SU-DHL-6 (cell line): ENCODE measurements around the gene DNAJB5.
"Not testable (repeated sequence)": the region's sequence is repeated elsewhere in the genome, so short reads cannot be mapped to it uniquely, and the experiment has no call there.

Source experiments
- H2AFZ ChIP-seq: fragments of 200-600 bp; sonication (generic); 2 replicates; pipeline ENCODE4 v1.6.1; 2014; ENCODE audit warnings: low read depth, mild to moderate bottlenecking, moderate library complexity, mixed read lengths, antibody characterized with exemption, low read length; ENCODE audit not compliant: severe bottlenecking
- H3F3A ChIP-seq: fragments of 200-600 bp; shearing (Covaris generic); 2 replicates; pipeline ENCODE4 v1.6.0; 2016; ENCODE audit warnings: antibody characterized with exemption, mild to moderate bottlenecking; ENCODE audit not compliant: insufficient read depth
- H3K27ac ChIP-seq: fragments of 200-600 bp; sonication (generic); 2 replicates; pipeline ENCODE4 v1.5.1; 2016; ENCODE audit warnings: low read depth, mild to moderate bottlenecking, low read length, moderate library complexity, mixed read lengths
- H3K27me3 ChIP-seq: fragments of 200-600 bp; sonication (generic), shearing (Covaris generic); 2 replicates; pipeline ENCODE4 v1.6.0; 2014; ENCODE audit warnings: mild to moderate bottlenecking, low read length
- H3K36me3 ChIP-seq: fragments of 200-600 bp; sonication (generic); 2 replicates; pipeline ENCODE4 v1.6.1; 2014; ENCODE audit warnings: mild to moderate bottlenecking, low read length, mixed read lengths
- H3K4me2 ChIP-seq: fragments of 300-600, 200-600 bp; shearing (Covaris generic), sonication (generic); 2 replicates; pipeline ENCODE4 v1.6.0; 2014; ENCODE audit warnings: low read length, low read depth, mild to moderate bottlenecking; ENCODE audit not compliant: poor library complexity, severe bottlenecking
- H3K4me3 ChIP-seq: fragments of 200-600 bp; sonication (generic); 2 replicates; pipeline ENCODE4 v1.5.1; 2014; ENCODE audit warnings: antibody characterized with exemption, low read length, mild to moderate bottlenecking, mixed read lengths; ENCODE audit not compliant: insufficient read depth, poor library complexity, severe bottlenecking
- H3K79me2 ChIP-seq: fragments of 200-600 bp; sonication (generic); 2 replicates; pipeline ENCODE4 v1.6.1; 2014; ENCODE audit warnings: mild to moderate bottlenecking, low read length, moderate library complexity; ENCODE audit not compliant: insufficient read depth
- H3K9ac ChIP-seq: fragments of 200-600 bp; sonication (generic); 2 replicates; pipeline ENCODE4 v1.7.0; 2014; ENCODE audit warnings: mild to moderate bottlenecking, low read length
- H3K9me2 ChIP-seq: fragments of 200-600 bp; sonication (generic); replicated peaks from 2 replicates; pipeline ENCODE4 v1.6.1; 2014; ENCODE audit warnings: low read length; ENCODE audit not compliant: insufficient read depth
- H3K9me3 ChIP-seq: fragments of 200-600 bp; sonication (generic); 2 replicates; pipeline ENCODE4 v1.6.1; 2014; ENCODE audit warnings: low read length, mixed read lengths; ENCODE audit not compliant: insufficient read depth
- H4K20me1 ChIP-seq: fragments of 200-600 bp; sonication (generic); 2 replicates; pipeline ENCODE4 v1.6.1; 2014; ENCODE audit warnings: low read depth, mild to moderate bottlenecking, antibody characterized with exemption, low read length, moderate library complexity, mixed read lengths
- EZH2phosphoT487 ChIP-seq: fragments of 200-600 bp; sonication (generic), shearing (Covaris generic); conservative IDR thresholded peaks from 2 replicates; pipeline ENCODE4 v1.6.1; 2018; ENCODE audit warnings: mild to moderate bottlenecking, antibody characterized with exemption, low read length, moderate library complexity, mixed read lengths
- TF ChIP-seq, protein P1 (sequence below): fragments of 200-600 bp; sonication (generic); IDR thresholded peaks from one replicate; pipeline ENCODE4 v1.5.1; 2017; ENCODE audit warnings: antibody characterized with exemption, mild to moderate bottlenecking, low read length, moderate library complexity; ENCODE audit not compliant: insufficient read depth, poor library complexity, severe bottlenecking

The DNAJB5 gene

DNA sequence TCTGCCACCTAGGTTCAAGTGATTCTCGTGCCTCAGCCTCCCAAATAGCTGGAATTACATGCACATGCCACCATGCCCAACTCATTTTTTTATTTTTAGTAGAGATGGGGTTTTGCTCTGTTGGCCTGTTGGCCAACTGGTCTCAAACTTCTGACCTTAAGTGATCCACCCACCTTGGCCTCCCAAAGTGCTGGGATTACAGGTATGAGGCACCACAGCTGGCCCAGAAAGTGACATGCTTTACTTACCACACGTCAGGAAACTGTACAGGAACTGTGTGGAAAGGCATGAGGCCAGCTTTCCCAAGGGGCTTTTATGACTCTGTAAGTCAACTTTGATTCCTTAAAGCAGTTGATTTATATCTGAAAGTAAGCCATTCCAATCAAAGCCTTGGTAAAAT lies 25.0 kb downstream of the DNAJB5 start:
- H3K4me2 ChIP-seq, result no peak overlapping the region

DNA sequence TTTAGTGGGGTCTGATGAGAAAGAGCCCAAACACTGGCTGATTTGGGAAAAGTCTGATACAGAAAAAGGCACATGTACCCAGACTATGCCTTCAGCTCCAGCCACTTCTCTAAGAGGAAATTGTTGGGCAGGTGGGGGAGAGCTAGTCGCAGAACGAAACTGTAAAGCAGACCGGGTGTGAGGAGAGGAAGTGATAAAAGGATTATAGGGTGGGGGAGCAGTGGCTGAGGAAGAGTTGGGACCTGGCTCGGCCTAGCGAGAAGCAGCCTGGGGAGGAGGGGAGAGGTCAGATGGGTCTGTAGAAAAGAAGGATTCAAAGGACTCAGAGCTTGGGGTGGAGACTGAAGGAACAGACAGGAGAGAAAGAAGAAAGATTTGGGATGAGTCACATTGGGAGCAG lies 33.9 kb downstream of the DNAJB5 start:
- not testable (repeated sequence) for H3K79me2 ChIP-seq, H3K4me3 ChIP-seq, H3K9ac ChIP-seq

More for the DNA sequence above, 25.0 kb downstream of the DNAJB5 start:
- Histone ChIP-seq H3K27me3 (no peaks in the 10 kb centered on the region), H3K36me3 (peaks cover 14% of the 10 kb centered on the region; the same call in 1 of the 2 replicates), H3F3A (no peaks in the 10 kb centered on the region), H3K79me2 (no peaks in the 10 kb centered on the region), H3K4me3 (no peak overlapping the region), H2AFZ (no peak overlapping the region), H3K27ac (no peak overlapping the region), H3K9me2 (no peaks in the 10 kb centered on the region), H4K20me1 (no peaks in the 10 kb centered on the region), H3K9ac (no peak overlapping the region), H3K9me3 (peaks cover 19% of the 10 kb centered on the region; the same call in 1 of the 2 replicates)
- no peak for TF ChIP-seq EZH2phosphoT487
- TF ChIP-seq, protein P1, sequence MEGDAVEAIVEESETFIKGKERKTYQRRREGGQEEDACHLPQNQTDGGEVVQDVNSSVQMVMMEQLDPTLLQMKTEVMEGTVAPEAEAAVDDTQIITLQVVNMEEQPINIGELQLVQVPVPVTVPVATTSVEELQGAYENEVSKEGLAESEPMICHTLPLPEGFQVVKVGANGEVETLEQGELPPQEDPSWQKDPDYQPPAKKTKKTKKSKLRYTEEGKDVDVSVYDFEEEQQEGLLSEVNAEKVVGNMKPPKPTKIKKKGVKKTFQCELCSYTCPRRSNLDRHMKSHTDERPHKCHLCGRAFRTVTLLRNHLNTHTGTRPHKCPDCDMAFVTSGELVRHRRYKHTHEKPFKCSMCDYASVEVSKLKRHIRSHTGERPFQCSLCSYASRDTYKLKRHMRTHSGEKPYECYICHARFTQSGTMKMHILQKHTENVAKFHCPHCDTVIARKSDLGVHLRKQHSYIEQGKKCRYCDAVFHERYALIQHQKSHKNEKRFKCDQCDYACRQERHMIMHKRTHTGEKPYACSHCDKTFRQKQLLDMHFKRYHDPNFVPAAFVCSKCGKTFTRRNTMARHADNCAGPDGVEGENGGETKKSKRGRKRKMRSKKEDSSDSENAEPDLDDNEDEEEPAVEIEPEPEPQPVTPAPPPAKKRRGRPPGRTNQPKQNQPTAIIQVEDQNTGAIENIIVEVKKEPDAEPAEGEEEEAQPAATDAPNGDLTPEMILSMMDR, result no peak

DNA sequence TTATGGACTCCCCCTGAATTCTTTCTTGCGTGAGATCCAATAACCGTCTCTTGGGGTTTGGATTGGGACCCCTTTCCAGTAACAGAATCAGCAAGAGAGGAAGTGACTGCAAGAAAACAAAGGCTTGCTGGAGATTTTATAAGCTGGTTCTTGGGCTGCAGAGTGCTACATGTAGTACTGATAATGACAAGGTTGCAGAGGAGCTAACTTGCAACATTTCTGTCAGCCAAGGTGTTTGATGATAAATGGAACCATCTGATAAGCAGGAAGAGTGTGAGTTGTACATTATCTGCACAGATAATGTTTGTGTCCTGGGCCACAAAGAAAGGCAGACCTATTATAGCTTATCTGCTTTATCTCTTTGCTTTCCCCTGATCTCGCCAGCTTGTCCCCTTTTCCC lies 37.1 kb downstream of the DNAJB5 start:
- Histone ChIP-seq H3K27me3 (no peaks in the 10 kb centered on the region), H3F3A (no peaks in the 10 kb centered on the region), H3K4me3 (no peak overlapping the region), H3K79me2 (no peaks in the 10 kb centered on the region), H3K9me3 (no peaks in the 10 kb centered on the region), H3K4me2 (no peak overlapping the region), H4K20me1 (no peaks in the 10 kb centered on the region), H3K27ac (no peak overlapping the region), H3K9ac (no peak overlapping the region), H3K36me3 (no peaks in the 10 kb centered on the region), H3K9me2 (no peaks in the 10 kb centered on the region), H2AFZ (no peak overlapping the region)
- TF ChIP-seq EZH2phosphoT487, result no peak
- TF ChIP-seq, protein P1, result no peak

More for the DNA sequence above, 33.9 kb downstream of the DNAJB5 start:
- not testable (repeated sequence) for H3K27me3 ChIP-seq, H4K20me1 ChIP-seq, H3K9me2 ChIP-seq, H3K27ac ChIP-seq, H3K36me3 ChIP-seq, H3K9me3 ChIP-seq, H3K4me2 ChIP-seq, H3F3A ChIP-seq, H2AFZ ChIP-seq

DNA sequence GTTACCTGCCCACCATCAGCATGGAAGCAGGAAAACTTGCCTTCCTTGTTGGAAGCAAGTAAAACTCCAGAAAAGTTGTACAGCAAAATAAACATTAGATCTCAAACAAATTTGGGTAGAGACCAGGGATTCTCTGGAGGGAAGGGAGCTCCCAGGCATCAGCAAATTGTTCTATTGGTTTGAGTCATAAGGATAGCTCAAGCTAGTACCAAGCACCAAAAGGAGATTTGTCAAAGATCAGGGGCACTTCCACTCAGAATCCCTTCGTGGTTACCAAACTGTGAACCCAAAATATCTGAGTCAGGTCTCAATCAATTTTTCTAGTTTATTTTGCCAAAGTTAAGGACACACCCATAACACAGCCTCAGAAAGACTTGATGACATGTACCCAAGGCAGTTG lies 37.8 kb downstream of the DNAJB5 start:
- TF ChIP-seq, protein P1, result no peak
- TF ChIP-seq EZH2phosphoT487, result no peak
- H3K9me2 ChIP-seq, result no peaks in the 10 kb centered on the region
- H3K4me3 ChIP-seq, result no peak overlapping the region
- H2AFZ ChIP-seq, result no peak overlapping the region
- H3K79me2 ChIP-seq, result no peaks in the 10 kb centered on the region
- no peak overlapping the region for H3K4me2 ChIP-seq
- H3F3A ChIP-seq, result no peaks in the 10 kb centered on the region
- no peaks in the 10 kb centered on the region for H3K36me3 ChIP-seq
- H3K9me3 ChIP-seq, result no peaks in the 10 kb centered on the region
- H4K20me1 ChIP-seq, result no peaks in the 10 kb centered on the region
- no peak overlapping the region for H3K27ac ChIP-seq
- H3K27me3 ChIP-seq, result no peaks in the 10 kb centered on the region
- no peak overlapping the region for H3K9ac ChIP-seq
